Smooth muscle cell (in vitro differentiated cells): ENCODE results near the gene SNRNP48. TPM values are rescaled to one million over a fixed set of nuclear protein-coding genes. Genes with fewer than 3 reads are reported as not detected.
A peak's percentile ranks its signal among the peaks of the same experiment; 100 is the strongest.

ENCODE experiments used
- DNase-seq: peaks from one replicate; lab custom pipeline; 2025; ENCODE audit not compliant: unreplicated experiment; lab: John Stamatoyannopoulos, UW
- H2AFZ ChIP-seq: fragments of 200-600 bp; sonication (generic); 2 replicates; pipeline ENCODE4 v1.6.0; 2016; ENCODE audit warnings: antibody characterized with exemption, low read depth, mild to moderate bottlenecking
- H3F3A ChIP-seq: fragments of 200-600 bp; sonication (generic); 2 replicates; pipeline ENCODE4 v1.6.0; 2017; ENCODE audit warnings: antibody characterized with exemption, low read depth
- H3K27ac ChIP-seq: fragments of 200-600 bp; sonication (generic); 2 replicates; pipeline ENCODE4 v1.5.1; 2016; ENCODE audit warnings: low read depth, mild to moderate bottlenecking
- H3K27me3 ChIP-seq: fragments of 200-600 bp; sonication (generic); 2 replicates; pipeline ENCODE4 v1.6.1; 2016; ENCODE audit warnings: low read depth, mild to moderate bottlenecking
- H3K36me3 ChIP-seq: fragments of 200-600 bp; sonication (generic); 2 replicates; pipeline ENCODE4 v1.5.1; 2016; ENCODE audit warnings: low read depth
- H3K4me1 ChIP-seq: fragments of 200-600 bp; sonication (generic); 2 replicates; pipeline ENCODE4 v1.5.1; 2016; ENCODE audit warnings: low read depth
- H3K4me2 ChIP-seq: fragments of 200-600 bp; sonication (generic); 2 replicates; pipeline ENCODE4 v1.6.0; 2016; ENCODE audit warnings: mild to moderate bottlenecking
- H3K4me3 ChIP-seq: fragments of 200-600 bp; sonication (generic); 2 replicates; pipeline ENCODE4 v1.5.1; 2016; ENCODE audit warnings: mild to moderate bottlenecking
- H3K79me2 ChIP-seq: fragments of 200-600 bp; sonication (generic); 2 replicates; pipeline ENCODE4 v1.6.0; 2016; ENCODE audit warnings: low read depth, mild to moderate bottlenecking
- H3K9ac ChIP-seq: fragments of 200-600 bp; sonication (generic); 2 replicates; pipeline ENCODE4 v1.6.0; 2016; ENCODE audit warnings: low read depth
- H3K9me3 ChIP-seq: fragments of 200-600 bp; sonication (generic); replicated peaks from 2 replicates; pipeline ENCODE4 v1.5.1; 2016; ENCODE audit warnings: low read depth
- H4K20me1 ChIP-seq: fragments of 200-600 bp; sonication (generic); 2 replicates; pipeline ENCODE4 v1.6.0; 2016; ENCODE audit warnings: low read depth
- CTCF ChIP-seq: fragments of 200-600 bp; sonication (generic); IDR thresholded peaks from 2 replicates; pipeline ENCODE4 v1.5.1; 2017; ENCODE audit warnings: borderline replicate concordance, mild to moderate bottlenecking, antibody characterized with exemption; ENCODE audit not compliant: insufficient read depth, poor library complexity, severe bottlenecking
- WGBS: methylation state at CpG from one replicate; pipeline ENCODE4 v1.1.7; 2016; ENCODE audit warnings: low lambda C conversion rate; 5-methylcytosine and 5-hydroxymethylcytosine counted together
- polyA plus RNA-seq: library from polyadenylated mRNA; unstranded; fragments of >200 nt; fragmentation: Nextera tagmentation; extraction: Ambion mirVana; gene quantifications from 2 replicates; pipeline ENCODE4 v1.2.1, GENCODE V29; 2016
- total RNA-seq: library from RNA; depleted of rRNA; stranded (reverse); fragments of >200 nt; gene quantifications from 2 replicates; pipeline ENCODE4 v1.2.3, GENCODE V29; 2014

SNRNP48 gene
- total and polyA plus RNA-seq, 2 experiments from 2014 or later: 3.2 to 11.0 TPM

DNA sequence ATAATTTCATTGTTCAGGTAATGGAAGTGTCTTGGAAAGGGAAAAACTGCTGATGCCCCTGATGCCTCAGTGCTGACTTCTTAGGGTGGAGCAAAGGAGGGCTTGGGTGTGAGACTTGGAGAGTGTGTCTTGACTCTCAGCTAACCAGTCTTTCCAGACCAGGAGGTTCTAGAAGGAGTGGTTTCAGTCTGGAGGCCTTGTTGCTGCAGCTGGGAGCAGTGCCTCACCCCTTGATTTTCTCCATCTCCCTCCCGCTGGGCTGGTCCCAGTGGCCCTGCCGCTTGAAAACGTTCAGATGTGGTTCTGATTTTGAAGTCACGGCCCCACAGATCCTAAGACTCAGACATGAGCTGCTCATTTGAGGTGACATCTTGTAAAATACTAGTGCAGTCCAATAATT, 43.1 kb upstream of the SNRNP48 start:
- Histone ChIP-seq H3K4me2 (peak overlapping the region; percentile 85), H3K9ac (peak overlapping the region; percentile 23), H3K27ac (peak overlapping the region; percentile 87), H3K4me1 (peaks cover 41% of the 10 kb centered on the region), H3K79me2 (peaks cover 96% of the 10 kb centered on the region), H3K9me3 (no peaks in the 10 kb centered on the region), H2AFZ (no peak overlapping the region), H3F3A (peaks cover 15% of the 10 kb centered on the region), H3K4me3 (peak overlapping the region; percentile 93), H4K20me1 (peaks cover 98% of the 10 kb centered on the region), H3K27me3 (no peaks in the 10 kb centered on the region), H3K36me3 (no peaks in the 10 kb centered on the region)
- DNase-seq: no peak
- 60% methylated on average over 4 of the region's 4 CpGs for WGBS
- no peak for TF ChIP-seq CTCF

DNA sequence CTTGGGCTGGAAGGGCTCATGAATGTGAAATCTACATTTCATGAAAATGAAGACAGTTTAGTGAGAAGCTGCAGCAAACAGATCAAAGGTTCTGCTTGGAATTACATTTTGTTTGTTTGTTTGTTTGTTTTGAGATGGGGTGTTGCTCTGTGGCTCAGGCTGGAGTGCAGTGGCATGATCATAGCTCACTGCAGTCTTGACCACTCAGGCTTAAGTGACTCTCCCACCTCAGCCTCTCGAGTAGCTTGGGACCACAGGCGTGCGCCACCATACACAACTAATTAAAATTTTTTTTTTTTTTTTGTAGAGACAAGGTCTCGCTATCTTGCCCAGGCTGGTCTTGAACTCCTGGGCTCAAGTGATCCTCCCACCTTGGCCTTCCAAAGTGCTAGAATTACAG, 42.7 kb upstream of the SNRNP48 start:
- peaks cover 97% of the 10 kb centered on the region for H3K79me2 ChIP-seq
- H3K4me3 ChIP-seq: no peak overlapping the region
- no peaks in the 10 kb centered on the region for H3K9me3 ChIP-seq
- 81% methylated on average over 4 of the region's 4 CpGs for WGBS
- no peak for DNase-seq
- no peaks in the 10 kb centered on the region for H3K36me3 ChIP-seq
- H3K9ac ChIP-seq: peak overlapping the region; percentile 23
- peaks cover 97% of the 10 kb centered on the region for H4K20me1 ChIP-seq
- H3K4me2 ChIP-seq: peak overlapping the region; percentile 85
- H3K4me1 ChIP-seq: peaks cover 41% of the 10 kb centered on the region
- peak overlapping the region; percentile 87 for H3K27ac ChIP-seq
- TF ChIP-seq CTCF: no peak
- peaks cover 14% of the 10 kb centered on the region for H3F3A ChIP-seq
- no peaks in the 10 kb centered on the region for H3K27me3 ChIP-seq
- no peak overlapping the region for H2AFZ ChIP-seq

GRCh38 chr6:7550433-7550801, 39.6 kb upstream of the SNRNP48 start:
- DNase-seq: no peak
- Histone ChIP-seq H3K4me3 (no peak overlapping the region), H3K4me2 (no peak overlapping the region), H3F3A (peaks cover 3% of the 10 kb centered on the region), H3K9me3 (no peaks in the 10 kb centered on the region), H2AFZ (no peak overlapping the region), H3K36me3 (no peaks in the 10 kb centered on the region), H3K27me3 (no peaks in the 10 kb centered on the region), H3K79me2 (peaks cover 94% of the 10 kb centered on the region), H3K27ac (peak overlapping the region; percentile 52), H3K4me1 (peaks cover 17% of the 10 kb centered on the region), H3K9ac (no peak overlapping the region), H4K20me1 (peaks cover 95% of the 10 kb centered on the region)
- 75% methylated on average over 2 of the region's 2 CpGs for WGBS
- TF ChIP-seq CTCF: no peak

DNA sequence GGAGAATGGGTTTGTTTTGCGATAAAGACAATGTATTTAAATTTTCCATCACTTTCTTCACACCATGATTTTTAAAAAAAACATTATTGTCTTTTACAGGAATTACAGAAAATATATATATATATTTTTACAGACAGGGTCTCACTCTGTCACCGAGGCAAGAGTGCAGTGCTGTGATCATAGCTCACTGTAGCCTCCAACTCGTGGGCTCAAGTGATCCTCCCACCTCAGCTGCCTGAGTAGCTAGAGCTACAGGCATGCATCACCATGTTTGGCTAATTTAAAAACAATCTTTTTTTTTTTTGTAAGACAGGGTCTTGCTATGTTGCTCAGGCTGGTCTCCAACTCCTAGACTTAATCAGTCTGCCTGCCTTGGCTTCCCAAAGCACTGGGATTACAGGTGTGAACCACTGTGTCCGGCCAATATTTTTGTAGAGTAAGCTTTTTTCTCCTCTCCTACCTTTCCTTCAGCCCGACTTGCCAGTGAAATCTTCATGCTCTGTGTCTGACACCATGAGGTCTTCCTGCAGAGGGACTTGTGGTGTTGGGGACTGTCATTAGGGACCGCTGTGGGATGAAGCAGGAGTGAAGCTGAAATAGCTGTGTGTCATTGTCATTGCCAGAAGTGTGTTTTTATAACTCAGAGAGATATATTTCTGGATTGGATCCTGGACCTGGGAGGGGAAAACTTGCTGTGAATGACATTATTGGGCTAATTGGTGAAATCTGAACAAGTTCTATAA, 35.3 kb upstream of the SNRNP48 start:
- no peak for DNase-seq
- Histone ChIP-seq H3K4me1 (no peaks in the 10 kb centered on the region), H3K27me3 (no peaks in the 10 kb centered on the region), H3K4me3 (no peak overlapping the region), H3K9ac (no peak overlapping the region), H3K27ac (peak overlapping the region; percentile 71), H4K20me1 (peaks cover 93% of the 10 kb centered on the region), H3K36me3 (peaks cover 18% of the 10 kb centered on the region), H2AFZ (no peak overlapping the region), H3K9me3 (no peaks in the 10 kb centered on the region), H3K79me2 (peaks cover 75% of the 10 kb centered on the region), H3K4me2 (no peak overlapping the region), H3F3A (peaks cover 3% of the 10 kb centered on the region)
- no peak for TF ChIP-seq CTCF
- WGBS: 77% methylated on average over 6 of the region's 6 CpGs
